K562 (cell line): ENCODE results near the gene GRIA2.

ENCODE experiments used
- BRD9 ChIP-seq: fragments of 450-650 bp; IDR thresholded peaks from 2 replicates; pipeline ENCODE4 v1.6.1; 2018; ENCODE audit warnings: low read depth; ENCODE audit not compliant: partially characterized antibody
- ELF4 ChIP-seq: fragments of 450-650 bp; formaldehyde crosslinking; IDR thresholded peaks from 2 replicates; pipeline ENCODE4 v1.4.0; 2022; ENCODE audit warnings: missing genetic modification characterization
- ELK1 ChIP-seq: sonication (generic); formaldehyde crosslinking; IDR thresholded peaks from 2 replicates; pipeline ENCODE4 v1.8.1; 2022; ENCODE audit warnings: missing genetic modification reagents
- EWSR1 ChIP-seq: fragments of 450-650 bp; IDR thresholded peaks from 2 replicates; pipeline ENCODE4 v1.6.1; 2018; ENCODE audit warnings: borderline replicate concordance, mild to moderate bottlenecking, low read depth, moderate library complexity; ENCODE audit not compliant: partially characterized antibody
- EZH2 ChIP-seq: IDR thresholded peaks from 2 replicates; pipeline ENCODE4 v1.6.1; 2012; ENCODE audit warnings: low read depth, mild to moderate bottlenecking, inconsistent platforms, low read length, borderline replicate concordance
- HDAC2 ChIP-seq: fragments of 450-650 bp; IDR thresholded peaks from 2 replicates; pipeline ENCODE4 v1.6.1; 2016; ENCODE audit warnings: mild to moderate bottlenecking
- MECOM ChIP-seq: fragments of 250-450 bp; sonication (Bioruptor Pico); IDR thresholded peaks from 2 replicates; pipeline ENCODE4 v1.8.0; 2022; ENCODE audit warnings: inconsistent platforms
- POLR2A ChIP-seq: fragments of 450-650 bp; conservative IDR thresholded peaks from 2 replicates; pipeline ENCODE4 v1.6.1; 2016
- SREBF1 ChIP-seq: fragments of 150-350 bp; IDR thresholded peaks from 2 replicates; pipeline ENCODE4 v1.6.1; 2014; ENCODE audit warnings: antibody characterized with exemption, low read depth, low read length, borderline replicate concordance
- SRF ChIP-seq, 2 experiments: fragments of 250-450, 450-650 bp in 1 of 2; sonication (Bioruptor Pico) in 1 of 2; sonication (generic) in 1 of 2; formaldehyde crosslinking; IDR thresholded peaks; 2 replicates each; pipeline versions ENCODE4 v1.5.0 to v1.5.1; 2020 to 2022; ENCODE audit warnings: mild to moderate bottlenecking in 1 of 2, missing genetic modification reagents in 1 of 2
- TAF15 ChIP-seq: fragments of 200-400 bp; formaldehyde crosslinking; IDR thresholded peaks from 2 replicates; pipeline ENCODE4 v1.6.1; 2017; ENCODE audit warnings: mild to moderate bottlenecking, low read depth, low read length, moderate library complexity
- TF ChIP-seq, protein P1 (sequence below): sonication (generic); formaldehyde crosslinking; IDR thresholded peaks from 2 replicates; pipeline ENCODE4 v1.8.0; 2023; ENCODE audit warnings: mild to moderate bottlenecking, missing genetic modification reagents
- TF ChIP-seq, protein P2 (sequence below), 2 experiments: fragments of 450-650 bp in 1 of 2; sonication (generic) in 1 of 2; formaldehyde crosslinking in 1 of 2; IDR thresholded peaks; 2 replicates each; pipeline versions ENCODE4 v1.7.1 to v1.9.0; 2016 to 2022; ENCODE audit warnings: inconsistent platforms in 1 of 2, mild to moderate bottlenecking in 1 of 2, missing genetic modification reagents in 1 of 2

- TF ChIP-seq, protein P1, sequence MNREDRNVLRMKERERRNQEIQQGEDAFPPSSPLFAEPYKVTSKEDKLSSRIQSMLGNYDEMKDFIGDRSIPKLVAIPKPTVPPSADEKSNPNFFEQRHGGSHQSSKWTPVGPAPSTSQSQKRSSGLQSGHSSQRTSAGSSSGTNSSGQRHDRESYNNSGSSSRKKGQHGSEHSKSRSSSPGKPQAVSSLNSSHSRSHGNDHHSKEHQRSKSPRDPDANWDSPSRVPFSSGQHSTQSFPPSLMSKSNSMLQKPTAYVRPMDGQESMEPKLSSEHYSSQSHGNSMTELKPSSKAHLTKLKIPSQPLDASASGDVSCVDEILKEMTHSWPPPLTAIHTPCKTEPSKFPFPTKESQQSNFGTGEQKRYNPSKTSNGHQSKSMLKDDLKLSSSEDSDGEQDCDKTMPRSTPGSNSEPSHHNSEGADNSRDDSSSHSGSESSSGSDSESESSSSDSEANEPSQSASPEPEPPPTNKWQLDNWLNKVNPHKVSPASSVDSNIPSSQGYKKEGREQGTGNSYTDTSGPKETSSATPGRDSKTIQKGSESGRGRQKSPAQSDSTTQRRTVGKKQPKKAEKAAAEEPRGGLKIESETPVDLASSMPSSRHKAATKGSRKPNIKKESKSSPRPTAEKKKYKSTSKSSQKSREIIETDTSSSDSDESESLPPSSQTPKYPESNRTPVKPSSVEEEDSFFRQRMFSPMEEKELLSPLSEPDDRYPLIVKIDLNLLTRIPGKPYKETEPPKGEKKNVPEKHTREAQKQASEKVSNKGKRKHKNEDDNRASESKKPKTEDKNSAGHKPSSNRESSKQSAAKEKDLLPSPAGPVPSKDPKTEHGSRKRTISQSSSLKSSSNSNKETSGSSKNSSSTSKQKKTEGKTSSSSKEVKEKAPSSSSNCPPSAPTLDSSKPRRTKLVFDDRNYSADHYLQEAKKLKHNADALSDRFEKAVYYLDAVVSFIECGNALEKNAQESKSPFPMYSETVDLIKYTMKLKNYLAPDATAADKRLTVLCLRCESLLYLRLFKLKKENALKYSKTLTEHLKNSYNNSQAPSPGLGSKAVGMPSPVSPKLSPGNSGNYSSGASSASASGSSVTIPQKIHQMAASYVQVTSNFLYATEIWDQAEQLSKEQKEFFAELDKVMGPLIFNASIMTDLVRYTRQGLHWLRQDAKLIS (CRISPR knock-in tag) = no peak
- TF ChIP-seq ELF4 (CRISPR knock-in tag) (no peak), MECOM (CRISPR knock-in tag) (no peak), POLR2A (no peak), EWSR1 (no peak), BRD9 (no peak), ELK1 (no peak), HDAC2 (no peak), SREBF1 (no peak), TAF15 (no peak), EZH2 (no peak), SRF (CRISPR knock-in tag; IDR thresholded peaks at IDR 0.05) (no peak)
- TF ChIP-seq, protein P2, sequence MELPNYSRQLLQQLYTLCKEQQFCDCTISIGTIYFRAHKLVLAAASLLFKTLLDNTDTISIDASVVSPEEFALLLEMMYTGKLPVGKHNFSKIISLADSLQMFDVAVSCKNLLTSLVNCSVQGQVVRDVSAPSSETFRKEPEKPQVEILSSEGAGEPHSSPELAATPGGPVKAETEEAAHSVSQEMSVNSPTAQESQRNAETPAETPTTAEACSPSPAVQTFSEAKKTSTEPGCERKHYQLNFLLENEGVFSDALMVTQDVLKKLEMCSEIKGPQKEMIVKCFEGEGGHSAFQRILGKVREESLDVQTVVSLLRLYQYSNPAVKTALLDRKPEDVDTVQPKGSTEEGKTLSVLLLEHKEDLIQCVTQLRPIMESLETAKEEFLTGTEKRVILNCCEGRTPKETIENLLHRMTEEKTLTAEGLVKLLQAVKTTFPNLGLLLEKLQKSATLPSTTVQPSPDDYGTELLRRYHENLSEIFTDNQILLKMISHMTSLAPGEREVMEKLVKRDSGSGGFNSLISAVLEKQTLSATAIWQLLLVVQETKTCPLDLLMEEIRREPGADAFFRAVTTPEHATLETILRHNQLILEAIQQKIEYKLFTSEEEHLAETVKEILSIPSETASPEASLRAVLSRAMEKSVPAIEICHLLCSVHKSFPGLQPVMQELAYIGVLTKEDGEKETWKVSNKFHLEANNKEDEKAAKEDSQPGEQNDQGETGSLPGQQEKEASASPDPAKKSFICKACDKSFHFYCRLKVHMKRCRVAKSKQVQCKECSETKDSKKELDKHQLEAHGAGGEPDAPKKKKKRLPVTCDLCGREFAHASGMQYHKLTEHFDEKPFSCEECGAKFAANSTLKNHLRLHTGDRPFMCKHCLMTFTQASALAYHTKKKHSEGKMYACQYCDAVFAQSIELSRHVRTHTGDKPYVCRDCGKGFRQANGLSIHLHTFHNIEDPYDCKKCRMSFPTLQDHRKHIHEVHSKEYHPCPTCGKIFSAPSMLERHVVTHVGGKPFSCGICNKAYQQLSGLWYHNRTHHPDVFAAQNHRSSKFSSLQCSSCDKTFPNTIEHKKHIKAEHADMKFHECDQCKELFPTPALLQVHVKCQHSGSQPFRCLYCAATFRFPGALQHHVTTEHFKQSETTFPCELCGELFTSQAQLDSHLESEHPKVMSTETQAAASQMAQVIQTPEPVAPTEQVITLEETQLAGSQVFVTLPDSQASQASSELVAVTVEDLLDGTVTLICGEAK (IDR thresholded peaks at IDR 0.05) = no peak
- TF ChIP-seq, protein P2 (CRISPR knock-in tag; IDR thresholded peaks at IDR 0.05) = no peak
Measured at GRCh38 chr4:157312702-157313101, 92.2 kb downstream of the GRIA2 start.
